C4-2B (cell line): ENCODE data around the gene MTMR3.

ENCODE experiments used
- CTCF ChIP-seq: fragments of 450-650 bp; conservative IDR thresholded peaks from 2 replicates; pipeline ENCODE4 v1.5.1; 2017; ENCODE audit warnings: mild to moderate bottlenecking
- ZFX ChIP-seq: fragments of 450-650 bp; IDR thresholded peaks from 2 replicates; pipeline ENCODE4 v1.6.1; 2017

DNA sequence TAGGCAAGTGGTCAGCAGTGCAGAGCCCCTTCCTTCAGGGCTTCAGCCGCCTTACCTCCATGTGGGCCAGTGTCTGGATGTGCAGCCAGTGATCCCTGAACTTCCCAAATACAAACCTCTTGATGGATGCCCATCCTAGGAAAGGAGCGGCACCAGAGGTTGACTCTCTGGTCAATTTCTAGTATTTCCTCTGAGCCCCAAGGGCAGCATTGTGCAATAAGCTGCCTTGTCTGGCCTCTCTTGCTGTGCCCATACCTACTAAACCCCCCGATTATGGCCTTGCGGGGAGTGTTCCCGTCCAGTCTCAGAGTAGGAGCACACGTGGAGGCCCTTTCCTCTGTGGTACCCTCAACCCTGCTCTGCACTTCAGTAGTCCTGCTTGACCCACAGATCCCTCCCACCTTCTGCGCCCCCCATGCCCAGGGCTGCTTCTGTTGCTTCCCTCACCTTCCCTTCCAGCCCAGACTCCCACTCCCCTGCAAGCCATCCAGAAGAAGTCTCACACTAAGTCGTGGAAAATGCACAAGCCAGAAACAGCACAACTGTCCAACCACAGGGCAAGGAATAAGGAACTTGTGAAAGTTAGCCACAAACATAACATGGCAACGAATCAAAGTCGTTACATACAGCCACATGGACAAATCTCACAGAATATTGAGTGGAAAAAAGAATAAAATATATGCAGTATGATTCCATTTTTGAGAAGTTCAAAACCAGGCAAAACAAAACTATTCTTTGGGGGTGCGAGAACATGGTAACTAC is 157.7 kb downstream of the MTMR3 start:
- no peak for TF ChIP-seq CTCF
- TF ChIP-seq ZFX = no peak
